ENCODE measurements around the gene FDXR.
A peak's percentile ranks its signal among the peaks of the same experiment; 100 is the strongest.

Gene FDXR

GRCh38 chr17:74862108-74862901 lies 10.5 kb downstream of the FDXR start:
- H3K4me3 ChIP-seq (replicated peaks; ENCODE audit: low read depth, low read length) = no peak overlapping the region
- peaks cover 1% of the 10 kb centered on the region; the same call in 1 of the 2 replicates for H3K27me3 ChIP-seq (replicated peaks; ENCODE audit: control insufficient read depth, insufficient read depth, low read length)
- TF ChIP-seq CTCF (IDR thresholded peaks at IDR 0.05; ENCODE audit: insufficient read depth, low read length, poor library complexity, severe bottlenecking) = peak; percentile 76
- DNase-seq (ENCODE audit: extremely low read depth, insufficient read length) = no peak
- H3K36me3 ChIP-seq (ENCODE audit: control insufficient read depth, insufficient read depth, low read length) = peaks cover 34% of the 10 kb centered on the region

GRCh38 chr17:74861662-74862107 lies 11.1 kb downstream of the FDXR start:
- Histone ChIP-seq H3K4me3 (replicated peaks; ENCODE audit: low read depth, low read length) (no peak overlapping the region), H3K36me3 (ENCODE audit: control insufficient read depth, insufficient read depth, low read length) (peaks cover 33% of the 10 kb centered on the region), H3K27me3 (replicated peaks; ENCODE audit: control insufficient read depth, insufficient read depth, low read length) (peaks cover 3% of the 10 kb centered on the region)
- no peak for TF ChIP-seq CTCF (IDR thresholded peaks at IDR 0.05; ENCODE audit: insufficient read depth, low read length, poor library complexity, severe bottlenecking)
- DNase-seq (ENCODE audit: extremely low read depth, insufficient read length) = no peak

- TF ChIP-seq CTCF (IDR thresholded peaks at IDR 0.05; ENCODE audit: insufficient read depth, low read length, poor library complexity, severe bottlenecking) = no peak
- Histone ChIP-seq H3K36me3 (ENCODE audit: control insufficient read depth, insufficient read depth, low read length) (peaks cover 31% of the 10 kb centered on the region), H3K4me3 (replicated peaks; ENCODE audit: low read depth, low read length) (no peak overlapping the region), H3K27me3 (replicated peaks; ENCODE audit: control insufficient read depth, insufficient read depth, low read length) (peaks cover 3% of the 10 kb centered on the region)
- no peak for DNase-seq (ENCODE audit: extremely low read depth, insufficient read length)
These were observed 11.7 kb downstream of the FDXR start for GRCh38 chr17:74860872-74861661.

- Histone ChIP-seq H3K4me3 (replicated peaks; ENCODE audit: low read depth, low read length) (no peak overlapping the region), H3K36me3 (ENCODE audit: control insufficient read depth, insufficient read depth, low read length) (peaks cover 25% of the 10 kb centered on the region), H3K27me3 (replicated peaks; ENCODE audit: control insufficient read depth, insufficient read depth, low read length) (peaks cover 3% of the 10 kb centered on the region)
- DNase-seq (ENCODE audit: extremely low read depth, insufficient read length) = no peak
- peak; percentile 3 for TF ChIP-seq CTCF (IDR thresholded peaks at IDR 0.05; ENCODE audit: insufficient read depth, low read length, poor library complexity, severe bottlenecking)
These were observed 12.4 kb downstream of the FDXR start for GRCh38 chr17:74860229-74860871.

- no peak for TF ChIP-seq CTCF (IDR thresholded peaks at IDR 0.05; ENCODE audit: insufficient read depth, low read length, poor library complexity, severe bottlenecking)
These were observed 13.2 kb downstream of the FDXR start, which contains the start of gene GRIN2C for GRCh38 chr17:74859459-74860228. Gene GRIN2C (minus strand): TSS chr17:74859885. CDS start chr17:74855092, 4,793 bp downstream.

More at GRCh38 chr17:74859459-74860228, 13.2 kb downstream of the FDXR start, which contains the start of gene GRIN2C:
- no peak for DNase-seq (ENCODE audit: extremely low read depth, insufficient read length)
- Histone ChIP-seq H3K36me3 (ENCODE audit: control insufficient read depth, insufficient read depth, low read length) (peaks cover 21% of the 10 kb centered on the region), H3K4me3 (replicated peaks; ENCODE audit: low read depth, low read length) (no peak within 1 kb of the TSS), H3K27me3 (replicated peaks; ENCODE audit: control insufficient read depth, insufficient read depth, low read length) (peaks cover 3% of the 10 kb centered on the region)

Data from GM06990 (cell line).